ENCODE measurements around the gene ZP1. TPM values are rescaled to one million over a fixed set of nuclear protein-coding genes. Genes with fewer than 3 reads are reported as not detected.

Gene ZP1
- total and polyA plus RNA-seq, 2 of the 13 experiments (the other 11 are each of a cell fraction or from before 2014, with no cell fraction given): 0.16 TPM; not detected in 1

DNA sequence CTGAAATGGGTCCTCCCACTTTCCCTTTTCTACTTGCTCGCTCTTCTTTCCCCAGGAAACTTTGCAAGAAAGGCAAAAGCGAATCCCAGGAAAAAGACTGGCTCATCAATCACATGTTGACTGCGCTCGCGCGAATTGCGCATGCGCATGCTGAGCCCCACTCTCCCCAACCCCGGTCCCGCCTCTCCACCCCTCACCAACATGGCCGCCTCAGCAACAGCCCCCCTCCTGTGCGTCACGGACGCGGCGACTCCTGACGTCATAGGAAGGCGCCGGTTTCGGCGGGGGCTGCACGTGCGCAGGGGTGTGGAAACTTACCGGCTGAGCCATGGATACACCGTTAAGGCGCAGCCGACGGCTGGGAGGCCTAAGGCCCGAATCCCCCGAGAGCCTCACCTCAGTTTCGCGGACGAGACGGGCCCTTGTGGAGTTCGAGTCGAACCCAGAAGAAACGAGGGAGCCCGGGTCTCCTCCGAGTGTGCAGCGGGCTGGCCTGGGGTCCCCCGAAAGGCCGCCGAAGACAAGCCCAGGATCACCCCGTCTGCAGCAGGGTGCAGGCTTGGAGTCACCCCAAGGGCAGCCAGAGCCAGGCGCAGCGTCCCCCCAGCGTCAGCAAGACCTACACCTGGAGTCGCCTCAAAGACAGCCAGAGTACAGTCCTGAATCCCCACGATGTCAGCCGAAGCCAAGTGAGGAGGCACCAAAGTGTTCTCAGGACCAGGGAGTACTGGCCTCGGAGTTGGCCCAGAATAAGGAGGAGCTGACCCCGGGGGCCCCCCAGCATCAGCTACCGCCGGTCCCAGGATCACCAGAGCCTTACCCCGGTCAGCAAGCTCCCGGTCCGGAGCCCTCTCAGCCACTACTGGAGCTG, 25.3 kb upstream of the ZP1 start, which contains the start of gene CCDC86 (continued):
- TF ChIP-seq, protein P1, sequence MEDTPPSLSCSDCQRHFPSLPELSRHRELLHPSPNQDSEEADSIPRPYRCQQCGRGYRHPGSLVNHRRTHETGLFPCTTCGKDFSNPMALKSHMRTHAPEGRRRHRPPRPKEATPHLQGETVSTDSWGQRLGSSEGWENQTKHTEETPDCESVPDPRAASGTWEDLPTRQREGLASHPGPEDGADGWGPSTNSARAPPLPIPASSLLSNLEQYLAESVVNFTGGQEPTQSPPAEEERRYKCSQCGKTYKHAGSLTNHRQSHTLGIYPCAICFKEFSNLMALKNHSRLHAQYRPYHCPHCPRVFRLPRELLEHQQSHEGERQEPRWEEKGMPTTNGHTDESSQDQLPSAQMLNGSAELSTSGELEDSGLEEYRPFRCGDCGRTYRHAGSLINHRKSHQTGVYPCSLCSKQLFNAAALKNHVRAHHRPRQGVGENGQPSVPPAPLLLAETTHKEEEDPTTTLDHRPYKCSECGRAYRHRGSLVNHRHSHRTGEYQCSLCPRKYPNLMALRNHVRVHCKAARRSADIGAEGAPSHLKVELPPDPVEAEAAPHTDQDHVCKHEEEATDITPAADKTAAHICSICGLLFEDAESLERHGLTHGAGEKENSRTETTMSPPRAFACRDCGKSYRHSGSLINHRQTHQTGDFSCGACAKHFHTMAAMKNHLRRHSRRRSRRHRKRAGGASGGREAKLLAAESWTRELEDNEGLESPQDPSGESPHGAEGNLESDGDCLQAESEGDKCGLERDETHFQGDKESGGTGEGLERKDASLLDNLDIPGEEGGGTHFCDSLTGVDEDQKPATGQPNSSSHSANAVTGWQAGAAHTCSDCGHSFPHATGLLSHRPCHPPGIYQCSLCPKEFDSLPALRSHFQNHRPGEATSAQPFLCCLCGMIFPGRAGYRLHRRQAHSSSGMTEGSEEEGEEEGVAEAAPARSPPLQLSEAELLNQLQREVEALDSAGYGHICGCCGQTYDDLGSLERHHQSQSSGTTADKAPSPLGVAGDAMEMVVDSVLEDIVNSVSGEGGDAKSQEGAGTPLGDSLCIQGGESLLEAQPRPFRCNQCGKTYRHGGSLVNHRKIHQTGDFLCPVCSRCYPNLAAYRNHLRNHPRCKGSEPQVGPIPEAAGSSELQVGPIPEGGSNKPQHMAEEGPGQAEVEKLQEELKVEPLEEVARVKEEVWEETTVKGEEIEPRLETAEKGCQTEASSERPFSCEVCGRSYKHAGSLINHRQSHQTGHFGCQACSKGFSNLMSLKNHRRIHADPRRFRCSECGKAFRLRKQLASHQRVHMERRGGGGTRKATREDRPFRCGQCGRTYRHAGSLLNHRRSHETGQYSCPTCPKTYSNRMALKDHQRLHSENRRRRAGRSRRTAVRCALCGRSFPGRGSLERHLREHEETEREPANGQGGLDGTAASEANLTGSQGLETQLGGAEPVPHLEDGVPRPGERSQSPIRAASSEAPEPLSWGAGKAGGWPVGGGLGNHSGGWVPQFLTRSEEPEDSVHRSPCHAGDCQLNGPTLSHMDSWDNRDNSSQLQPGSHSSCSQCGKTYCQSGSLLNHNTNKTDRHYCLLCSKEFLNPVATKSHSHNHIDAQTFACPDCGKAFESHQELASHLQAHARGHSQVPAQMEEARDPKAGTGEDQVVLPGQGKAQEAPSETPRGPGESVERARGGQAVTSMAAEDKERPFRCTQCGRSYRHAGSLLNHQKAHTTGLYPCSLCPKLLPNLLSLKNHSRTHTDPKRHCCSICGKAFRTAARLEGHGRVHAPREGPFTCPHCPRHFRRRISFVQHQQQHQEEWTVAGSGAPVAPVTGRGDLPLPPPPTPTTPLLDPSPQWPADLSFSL (CRISPR knock-in tag; IDR thresholded peaks at IDR 0.05): no peak
- TF ChIP-seq GRHL1 (CRISPR knock-in tag; conservative IDR thresholded peaks at IDR 0.05) (no peak), ZNF552 (CRISPR knock-in tag; IDR thresholded peaks at IDR 0.05; ENCODE audit: borderline replicate concordance) (peak; percentile 80; the same call in 1 of the 2 replicates), ZNF3 (CRISPR knock-in tag; IDR thresholded peaks at IDR 0.05) (no peak), KMT2B (CRISPR knock-in tag; IDR thresholded peaks at IDR 0.05) (peak; percentile 97), ADNP (CRISPR knock-in tag; IDR thresholded peaks at IDR 0.05) (no peak), ATRX (CRISPR knock-in tag; IDR thresholded peaks at IDR 0.05; ENCODE audit: borderline replicate concordance) (no peak), THYN1 (CRISPR knock-in tag; IDR thresholded peaks at IDR 0.05; ENCODE audit: borderline replicate concordance, low read depth) (no peak), ZC3H4 (CRISPR knock-in tag; IDR thresholded peaks at IDR 0.05; ENCODE audit: borderline replicate concordance) (no peak), ZFP36L1 (CRISPR knock-in tag; IDR thresholded peaks at IDR 0.05) (peak; percentile 41; the same call in 1 of the 2 replicates), REL (CRISPR knock-in tag; conservative IDR thresholded peaks at IDR 0.05) (0 out of 2 replicates have a peak, but pooled peaks have one; percentile 29), MBD4 (IDR thresholded peaks at IDR 0.05; ENCODE audit: borderline replicate concordance, low read length) (no peak), RARG (CRISPR knock-in tag; IDR thresholded peaks at IDR 0.05; ENCODE audit: low read depth) (no peak), SP1 (IDR thresholded peaks at IDR 0.05) (no peak), SP1 (CRISPR knock-in tag; IDR thresholded peaks at IDR 0.05) (peak; percentile 90), ARNT2 (CRISPR knock-in tag; IDR thresholded peaks at IDR 0.05; ENCODE audit: low read depth) (peak; percentile 80; the same call in 1 of the 2 replicates), CCDC6 (CRISPR knock-in tag; IDR thresholded peaks at IDR 0.05) (peak; percentile 82; the same call in 1 of the 2 replicates), THAP11 (CRISPR knock-in tag; IDR thresholded peaks at IDR 0.05) (peak; percentile 95), NFE2L2 (IDR thresholded peaks at IDR 0.05; ENCODE audit: low read length) (no peak), ZBTB1 (CRISPR knock-in tag; IDR thresholded peaks at IDR 0.05; ENCODE audit: borderline replicate concordance) (no peak)
- TF ChIP-seq, protein P2, sequence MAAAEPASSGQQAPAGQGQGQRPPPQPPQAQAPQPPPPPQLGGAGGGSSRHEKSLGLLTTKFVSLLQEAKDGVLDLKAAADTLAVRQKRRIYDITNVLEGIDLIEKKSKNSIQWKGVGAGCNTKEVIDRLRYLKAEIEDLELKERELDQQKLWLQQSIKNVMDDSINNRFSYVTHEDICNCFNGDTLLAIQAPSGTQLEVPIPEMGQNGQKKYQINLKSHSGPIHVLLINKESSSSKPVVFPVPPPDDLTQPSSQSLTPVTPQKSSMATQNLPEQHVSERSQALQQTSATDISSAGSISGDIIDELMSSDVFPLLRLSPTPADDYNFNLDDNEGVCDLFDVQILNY (CRISPR knock-in tag; conservative IDR thresholded peaks at IDR 0.05): no peak
